ENCODE data around the gene TSHZ2. TPM values are rescaled to one million over a fixed set of nuclear protein-coding genes. Genes with fewer than 3 reads are reported as not detected.

The TSHZ2 gene
- total RNA-seq, 1 experiment from 2014 or later = 0.07 TPM

GRCh38 chr20:53409447-53409717 is 437.2 kb downstream of the TSHZ2 start:
- no TSS peak for BruUV-seq (replicated peaks)
- Histone ChIP-seq H3K9ac (ENCODE audit: low read length) (no peak overlapping the region), H3K4me3 (replicated peaks in 1 of 2; ENCODE audit: low read depth in 1 of 2, low read length in 2 of 2) (no peak overlapping the region), H3K9me3 (ENCODE audit: control insufficient read depth in 1 of 2, insufficient read depth in 1 of 2, low read depth in 1 of 2, low read length in 2 of 2) (no peaks in the 10 kb centered on the region), H3K4me2 (ENCODE audit: low read length) (no peak overlapping the region), H3K4me1 (ENCODE audit: control insufficient read depth in 1 of 2, insufficient read depth in 2 of 2, low read length in 2 of 2) (no peaks in the 10 kb centered on the region), H3K9me2 (ENCODE audit: insufficient read depth) (no peaks in the 10 kb centered on the region), H3K27ac (ENCODE audit: low read depth, low read length) (no peak overlapping the region), H3K36me3 (ENCODE audit: control insufficient read depth in 1 of 2, insufficient read depth in 2 of 2, low read length in 2 of 2) (no peaks in the 10 kb centered on the region), H3K27me3 (ENCODE audit: insufficient read depth, low read length) (peaks cover 8% of the 10 kb centered on the region; the same call in 1 of the 2 replicates), H4K20me1 (ENCODE audit: insufficient read depth) (no peaks in the 10 kb centered on the region), H2AFZ (ENCODE audit: low read depth, low read length, poor library complexity, severe bottlenecking) (no peak overlapping the region), H3K79me2 (ENCODE audit: insufficient read depth, low read length) (no peaks in the 10 kb centered on the region)
- intact Hi-C loops (cut with micrococcal nuclease) = no loop called here
- no peak for DNase-seq (ENCODE audit: low read depth, low spot score)
- ChIA-PET CTCF (no interaction called here), RAD21 (ENCODE audit: low non-redundant PET in 1 of 2, low total read pairs in 2 of 2, uncharacterized antibody in 2 of 2, unreplicated experiment in 2 of 2) (no interaction called here), POLR2A (no interaction called here)
- no peak for ATAC-seq
- TF ChIP-seq CTCF (IDR thresholded peaks at IDR 0.05 in 2 of 3, conservative IDR thresholded peaks at IDR 0.05 in 1 of 3; ENCODE audit: borderline replicate concordance in 1 of 3, insufficient read depth in 1 of 3, low read depth in 2 of 3, low read length in 2 of 3) = no peak
- TF ChIP-seq RAD21 (IDR thresholded peaks at IDR 0.05; ENCODE audit: low read depth) = no peak
- no peak for TF ChIP-seq EGR1 (IDR thresholded peaks at IDR 0.05; ENCODE audit: low read depth)
- no peak for TF ChIP-seq MAX (IDR thresholded peaks at IDR 0.05)
- no peak for TF ChIP-seq POLR2A (IDR thresholded peaks at IDR 0.05; ENCODE audit: borderline replicate concordance, extremely low read depth, insufficient read depth, insufficient read length)
- no peak for TF ChIP-seq SP1 (IDR thresholded peaks at IDR 0.05; ENCODE audit: low read depth)
- TF ChIP-seq SIN3A (IDR thresholded peaks at IDR 0.05; ENCODE audit: low read depth) = no peak
- TF ChIP-seq FOSL1 (IDR thresholded peaks at IDR 0.05; ENCODE audit: low read depth) = no peak
- TF ChIP-seq SRF (IDR thresholded peaks at IDR 0.05; ENCODE audit: low read depth) = no peak
- TF ChIP-seq ZBTB33 (IDR thresholded peaks at IDR 0.05; ENCODE audit: extremely low read depth, insufficient replicate concordance, low read length) = no peak
- no peak for TF ChIP-seq ELF1 (IDR thresholded peaks at IDR 0.05; ENCODE audit: borderline replicate concordance, low read depth)
- TF ChIP-seq EZH2 (IDR thresholded peaks at IDR 0.05) = no peak
- no peak for TF ChIP-seq YY1 (IDR thresholded peaks at IDR 0.05; ENCODE audit: extremely low read depth, insufficient replicate concordance, low read depth, low read length)
- no peak for TF ChIP-seq POLR2AphosphoS5 (IDR thresholded peaks at IDR 0.05; ENCODE audit: low read depth, low read length)
- no peak for TF ChIP-seq EZH2phosphoT487 (IDR thresholded peaks at IDR 0.05; ENCODE audit: borderline replicate concordance)
- TF ChIP-seq CEBPB (IDR thresholded peaks at IDR 0.05; ENCODE audit: low read depth) = no peak

All from HCT116 (cell line).